ENCODE data around the gene COMP. TPM values are rescaled to one million over a fixed set of nuclear protein-coding genes. Genes with fewer than 3 reads are reported as not detected.

The COMP gene
- total RNA-seq, 1 experiment from 2014 or later = 0.13 TPM

DNA sequence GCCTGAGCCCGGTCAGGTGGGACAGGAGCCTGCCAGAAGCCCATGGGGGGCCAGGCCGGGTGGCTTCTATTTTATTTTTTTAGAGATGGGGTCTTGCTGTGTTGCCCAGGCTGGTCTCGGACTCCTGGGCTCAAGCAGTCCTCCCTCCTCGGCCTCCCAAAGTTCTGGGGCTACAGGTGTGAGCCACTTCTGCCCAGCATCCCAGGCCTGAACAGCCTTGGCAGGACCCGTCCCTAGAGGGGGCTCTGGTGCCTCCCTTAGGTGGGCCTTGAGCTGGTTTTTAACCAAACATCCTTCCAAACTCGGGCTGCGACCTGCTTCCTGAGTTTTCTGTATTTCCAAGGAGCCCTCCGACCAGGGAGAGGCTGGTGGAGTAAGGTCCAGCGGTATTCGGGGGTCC, 10.5 kb downstream of the COMP start:
- ATAC-seq (peak; percentile 4; the same call in 1 of the 2 replicates), DNase-seq (ENCODE audit: low spot score) (no peak)
- TF ChIP-seq TEAD4 (CRISPR knock-in tag; IDR thresholded peaks at IDR 0.05) = no peak
- no peak for TF ChIP-seq ZNF423 (CRISPR knock-in tag; IDR thresholded peaks at IDR 0.05)
- TF ChIP-seq ZNF121 (CRISPR knock-in tag; IDR thresholded peaks at IDR 0.05) = peak; percentile 72; the same call in 1 of the 2 replicates
- peak; percentile 86 for TF ChIP-seq GTF2I (CRISPR knock-in tag; conservative IDR thresholded peaks at IDR 0.05)
- TF ChIP-seq, protein P1, sequence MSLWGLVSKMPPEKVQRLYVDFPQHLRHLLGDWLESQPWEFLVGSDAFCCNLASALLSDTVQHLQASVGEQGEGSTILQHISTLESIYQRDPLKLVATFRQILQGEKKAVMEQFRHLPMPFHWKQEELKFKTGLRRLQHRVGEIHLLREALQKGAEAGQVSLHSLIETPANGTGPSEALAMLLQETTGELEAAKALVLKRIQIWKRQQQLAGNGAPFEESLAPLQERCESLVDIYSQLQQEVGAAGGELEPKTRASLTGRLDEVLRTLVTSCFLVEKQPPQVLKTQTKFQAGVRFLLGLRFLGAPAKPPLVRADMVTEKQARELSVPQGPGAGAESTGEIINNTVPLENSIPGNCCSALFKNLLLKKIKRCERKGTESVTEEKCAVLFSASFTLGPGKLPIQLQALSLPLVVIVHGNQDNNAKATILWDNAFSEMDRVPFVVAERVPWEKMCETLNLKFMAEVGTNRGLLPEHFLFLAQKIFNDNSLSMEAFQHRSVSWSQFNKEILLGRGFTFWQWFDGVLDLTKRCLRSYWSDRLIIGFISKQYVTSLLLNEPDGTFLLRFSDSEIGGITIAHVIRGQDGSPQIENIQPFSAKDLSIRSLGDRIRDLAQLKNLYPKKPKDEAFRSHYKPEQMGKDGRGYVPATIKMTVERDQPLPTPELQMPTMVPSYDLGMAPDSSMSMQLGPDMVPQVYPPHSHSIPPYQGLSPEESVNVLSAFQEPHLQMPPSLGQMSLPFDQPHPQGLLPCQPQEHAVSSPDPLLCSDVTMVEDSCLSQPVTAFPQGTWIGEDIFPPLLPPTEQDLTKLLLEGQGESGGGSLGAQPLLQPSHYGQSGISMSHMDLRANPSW (CRISPR knock-in tag; conservative IDR thresholded peaks at IDR 0.05; ENCODE audit: low read depth) = no peak
- TF ChIP-seq, protein P2, sequence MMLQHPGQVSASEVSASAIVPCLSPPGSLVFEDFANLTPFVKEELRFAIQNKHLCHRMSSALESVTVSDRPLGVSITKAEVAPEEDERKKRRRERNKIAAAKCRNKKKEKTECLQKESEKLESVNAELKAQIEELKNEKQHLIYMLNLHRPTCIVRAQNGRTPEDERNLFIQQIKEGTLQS (CRISPR knock-in tag; conservative IDR thresholded peaks at IDR 0.05) = no peak
- H3K4me1 Mint-ChIP-seq = peaks cover 3% of the 10 kb centered on the region
- no peaks in the 10 kb centered on the region for H3K36me3 Mint-ChIP-seq
- ChIA-PET POLR2A (no interaction called here), CTCF (interaction anchor here (0.5 to 2.4 kb wide), 11 partner anchors 9 to 119 kb away, joined by 3 to 37 read pairs (median 4); partner anchors contain the start of genes COMP and UPF1)
- H3K9me3 Mint-ChIP-seq = no peaks in the 10 kb centered on the region
- H3K27ac Mint-ChIP-seq = no peak overlapping the region
- no peak overlapping the region for H3K4me3 Mint-ChIP-seq
- H3K27me3 Mint-ChIP-seq (ENCODE audit: low read depth) = peaks cover 98% of the 10 kb centered on the region

DNA sequence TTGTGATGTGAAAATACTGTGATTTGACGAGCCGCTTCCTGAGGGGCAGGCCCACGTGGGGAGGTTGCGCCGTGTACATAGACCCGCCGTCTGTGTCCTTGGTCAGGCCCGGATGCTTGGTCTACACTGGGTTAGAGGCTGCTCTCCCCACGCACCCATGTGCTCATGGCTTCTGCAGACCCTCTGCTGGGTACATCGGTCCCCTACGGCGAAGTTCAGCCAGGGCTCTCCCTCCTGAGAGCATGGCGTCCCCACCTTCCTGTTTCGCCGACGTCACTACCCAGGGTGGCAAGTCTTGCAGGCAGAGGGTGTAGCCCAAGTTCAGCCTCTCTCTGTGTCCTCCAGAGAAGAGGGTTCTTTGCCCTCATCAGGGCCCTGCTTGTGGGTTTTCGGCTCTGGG, 11.0 kb downstream of the COMP start:
- H3K36me3 Mint-ChIP-seq = no peaks in the 10 kb centered on the region
- TF ChIP-seq PRRX2 (CRISPR knock-in tag; IDR thresholded peaks at IDR 0.05) (no peak), CREM (CRISPR knock-in tag; IDR thresholded peaks at IDR 0.05) (no peak), FOXP1 (CRISPR knock-in tag; IDR thresholded peaks at IDR 0.05; ENCODE audit: borderline replicate concordance) (no peak), HMGA2 (CRISPR knock-in tag; IDR thresholded peaks at IDR 0.05) (no peak), SMAD3 (CRISPR knock-in tag; IDR thresholded peaks at IDR 0.05; ENCODE audit: borderline replicate concordance) (no peak), ZBTB21 (CRISPR knock-in tag; IDR thresholded peaks at IDR 0.05; ENCODE audit: borderline replicate concordance) (no peak), ZNF671 (CRISPR knock-in tag; IDR thresholded peaks at IDR 0.05) (no peak), KAT7 (CRISPR knock-in tag; IDR thresholded peaks at IDR 0.05; ENCODE audit: borderline replicate concordance) (no peak)
- TF ChIP-seq, protein P3, sequence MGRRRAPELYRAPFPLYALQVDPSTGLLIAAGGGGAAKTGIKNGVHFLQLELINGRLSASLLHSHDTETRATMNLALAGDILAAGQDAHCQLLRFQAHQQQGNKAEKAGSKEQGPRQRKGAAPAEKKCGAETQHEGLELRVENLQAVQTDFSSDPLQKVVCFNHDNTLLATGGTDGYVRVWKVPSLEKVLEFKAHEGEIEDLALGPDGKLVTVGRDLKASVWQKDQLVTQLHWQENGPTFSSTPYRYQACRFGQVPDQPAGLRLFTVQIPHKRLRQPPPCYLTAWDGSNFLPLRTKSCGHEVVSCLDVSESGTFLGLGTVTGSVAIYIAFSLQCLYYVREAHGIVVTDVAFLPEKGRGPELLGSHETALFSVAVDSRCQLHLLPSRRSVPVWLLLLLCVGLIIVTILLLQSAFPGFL (CRISPR knock-in tag; IDR thresholded peaks at IDR 0.05; ENCODE audit: borderline replicate concordance) = no peak
- TF ChIP-seq, protein P4, sequence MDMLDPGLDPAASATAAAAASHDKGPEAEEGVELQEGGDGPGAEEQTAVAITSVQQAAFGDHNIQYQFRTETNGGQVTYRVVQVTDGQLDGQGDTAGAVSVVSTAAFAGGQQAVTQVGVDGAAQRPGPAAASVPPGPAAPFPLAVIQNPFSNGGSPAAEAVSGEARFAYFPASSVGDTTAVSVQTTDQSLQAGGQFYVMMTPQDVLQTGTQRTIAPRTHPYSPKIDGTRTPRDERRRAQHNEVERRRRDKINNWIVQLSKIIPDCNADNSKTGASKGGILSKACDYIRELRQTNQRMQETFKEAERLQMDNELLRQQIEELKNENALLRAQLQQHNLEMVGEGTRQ (CRISPR knock-in tag; IDR thresholded peaks at IDR 0.05) = no peak
- TF ChIP-seq, protein P5, sequence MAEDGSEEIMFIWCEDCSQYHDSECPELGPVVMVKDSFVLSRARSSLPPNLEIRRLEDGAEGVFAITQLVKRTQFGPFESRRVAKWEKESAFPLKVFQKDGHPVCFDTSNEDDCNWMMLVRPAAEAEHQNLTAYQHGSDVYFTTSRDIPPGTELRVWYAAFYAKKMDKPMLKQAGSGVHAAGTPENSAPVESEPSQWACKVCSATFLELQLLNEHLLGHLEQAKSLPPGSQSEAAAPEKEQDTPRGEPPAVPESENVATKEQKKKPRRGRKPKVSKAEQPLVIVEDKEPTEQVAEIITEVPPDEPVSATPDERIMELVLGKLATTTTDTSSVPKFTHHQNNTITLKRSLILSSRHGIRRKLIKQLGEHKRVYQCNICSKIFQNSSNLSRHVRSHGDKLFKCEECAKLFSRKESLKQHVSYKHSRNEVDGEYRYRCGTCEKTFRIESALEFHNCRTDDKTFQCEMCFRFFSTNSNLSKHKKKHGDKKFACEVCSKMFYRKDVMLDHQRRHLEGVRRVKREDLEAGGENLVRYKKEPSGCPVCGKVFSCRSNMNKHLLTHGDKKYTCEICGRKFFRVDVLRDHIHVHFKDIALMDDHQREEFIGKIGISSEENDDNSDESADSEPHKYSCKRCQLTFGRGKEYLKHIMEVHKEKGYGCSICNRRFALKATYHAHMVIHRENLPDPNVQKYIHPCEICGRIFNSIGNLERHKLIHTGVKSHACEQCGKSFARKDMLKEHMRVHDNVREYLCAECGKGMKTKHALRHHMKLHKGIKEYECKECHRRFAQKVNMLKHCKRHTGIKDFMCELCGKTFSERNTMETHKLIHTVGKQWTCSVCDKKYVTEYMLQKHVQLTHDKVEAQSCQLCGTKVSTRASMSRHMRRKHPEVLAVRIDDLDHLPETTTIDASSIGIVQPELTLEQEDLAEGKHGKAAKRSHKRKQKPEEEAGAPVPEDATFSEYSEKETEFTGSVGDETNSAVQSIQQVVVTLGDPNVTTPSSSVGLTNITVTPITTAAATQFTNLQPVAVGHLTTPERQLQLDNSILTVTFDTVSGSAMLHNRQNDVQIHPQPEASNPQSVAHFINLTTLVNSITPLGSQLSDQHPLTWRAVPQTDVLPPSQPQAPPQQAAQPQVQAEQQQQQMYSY (CRISPR knock-in tag; IDR thresholded peaks at IDR 0.05) = no peak
- TF ChIP-seq, protein P6, sequence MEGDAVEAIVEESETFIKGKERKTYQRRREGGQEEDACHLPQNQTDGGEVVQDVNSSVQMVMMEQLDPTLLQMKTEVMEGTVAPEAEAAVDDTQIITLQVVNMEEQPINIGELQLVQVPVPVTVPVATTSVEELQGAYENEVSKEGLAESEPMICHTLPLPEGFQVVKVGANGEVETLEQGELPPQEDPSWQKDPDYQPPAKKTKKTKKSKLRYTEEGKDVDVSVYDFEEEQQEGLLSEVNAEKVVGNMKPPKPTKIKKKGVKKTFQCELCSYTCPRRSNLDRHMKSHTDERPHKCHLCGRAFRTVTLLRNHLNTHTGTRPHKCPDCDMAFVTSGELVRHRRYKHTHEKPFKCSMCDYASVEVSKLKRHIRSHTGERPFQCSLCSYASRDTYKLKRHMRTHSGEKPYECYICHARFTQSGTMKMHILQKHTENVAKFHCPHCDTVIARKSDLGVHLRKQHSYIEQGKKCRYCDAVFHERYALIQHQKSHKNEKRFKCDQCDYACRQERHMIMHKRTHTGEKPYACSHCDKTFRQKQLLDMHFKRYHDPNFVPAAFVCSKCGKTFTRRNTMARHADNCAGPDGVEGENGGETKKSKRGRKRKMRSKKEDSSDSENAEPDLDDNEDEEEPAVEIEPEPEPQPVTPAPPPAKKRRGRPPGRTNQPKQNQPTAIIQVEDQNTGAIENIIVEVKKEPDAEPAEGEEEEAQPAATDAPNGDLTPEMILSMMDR (IDR thresholded peaks at IDR 0.05) = no peak
- TF ChIP-seq, protein P7, sequence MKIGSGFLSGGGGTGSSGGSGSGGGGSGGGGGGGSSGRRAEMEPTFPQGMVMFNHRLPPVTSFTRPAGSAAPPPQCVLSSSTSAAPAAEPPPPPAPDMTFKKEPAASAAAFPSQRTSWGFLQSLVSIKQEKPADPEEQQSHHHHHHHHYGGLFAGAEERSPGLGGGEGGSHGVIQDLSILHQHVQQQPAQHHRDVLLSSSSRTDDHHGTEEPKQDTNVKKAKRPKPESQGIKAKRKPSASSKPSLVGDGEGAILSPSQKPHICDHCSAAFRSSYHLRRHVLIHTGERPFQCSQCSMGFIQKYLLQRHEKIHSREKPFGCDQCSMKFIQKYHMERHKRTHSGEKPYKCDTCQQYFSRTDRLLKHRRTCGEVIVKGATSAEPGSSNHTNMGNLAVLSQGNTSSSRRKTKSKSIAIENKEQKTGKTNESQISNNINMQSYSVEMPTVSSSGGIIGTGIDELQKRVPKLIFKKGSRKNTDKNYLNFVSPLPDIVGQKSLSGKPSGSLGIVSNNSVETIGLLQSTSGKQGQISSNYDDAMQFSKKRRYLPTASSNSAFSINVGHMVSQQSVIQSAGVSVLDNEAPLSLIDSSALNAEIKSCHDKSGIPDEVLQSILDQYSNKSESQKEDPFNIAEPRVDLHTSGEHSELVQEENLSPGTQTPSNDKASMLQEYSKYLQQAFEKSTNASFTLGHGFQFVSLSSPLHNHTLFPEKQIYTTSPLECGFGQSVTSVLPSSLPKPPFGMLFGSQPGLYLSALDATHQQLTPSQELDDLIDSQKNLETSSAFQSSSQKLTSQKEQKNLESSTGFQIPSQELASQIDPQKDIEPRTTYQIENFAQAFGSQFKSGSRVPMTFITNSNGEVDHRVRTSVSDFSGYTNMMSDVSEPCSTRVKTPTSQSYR (CRISPR knock-in tag; IDR thresholded peaks at IDR 0.05) = no peak
- TF ChIP-seq, protein P2 (CRISPR knock-in tag; conservative IDR thresholded peaks at IDR 0.05) = no peak

More for the DNA sequence above, 11.0 kb downstream of the COMP start:
- POLR2A ChIA-PET = no interaction called here
- ATAC-seq = no peak
- Mint-ChIP-seq H3K9me3 (no peaks in the 10 kb centered on the region), H3K27me3 (ENCODE audit: low read depth) (peaks cover 98% of the 10 kb centered on the region), H3K4me3 (no peak overlapping the region), H3K4me1 (no peaks in the 10 kb centered on the region), H3K27ac (no peak overlapping the region)
- CTCF ChIA-PET = interaction anchor here (1.0 to 2.4 kb wide), 8 partner anchors 10 to 118 kb away, joined by 3 to 37 read pairs (median 5); partner anchors contain the start of genes COMP and UPF1
- no peak for DNase-seq (ENCODE audit: low spot score)

Measured in WTC11 (cell line).